T-helper 17 cell (primary cell): Measurements from ENCODE around the gene EXOSC10. TPM values are rescaled to one million over a fixed set of nuclear protein-coding genes. Genes with fewer than 3 reads are reported as not detected.
"Not testable (repeated sequence)": the region's sequence is repeated elsewhere in the genome, so short reads cannot be mapped to it uniquely, and the experiment has no call there.

Experiments
- ATAC-seq: fragments of 150-1000 bp; cut with Tn5 transposase; 2 replicates; pipeline ENCODE4 v1.10.0; 2021; ENCODE audit warnings: mild to moderate bottlenecking, moderate library complexity
- DNase-seq, 3 donors: peaks; one replicate each; pipeline versions ENCODE4 v3.0.0 to v3.0.0-alpha.2; 2020 to 2021
- H3K9me3 ChIP-seq: one replicate; pipeline ENCODE4 v1.7.0; 2013; ENCODE audit warnings: low read length, mild to moderate bottlenecking; ENCODE audit not compliant: control insufficient read depth, poor library complexity, severe bottlenecking
- H3K27ac Mint-ChIP-seq: one replicate; pipeline ENCODE4 v1.8.0; 2022; ENCODE audit warnings: mild to moderate bottlenecking, moderate library complexity, mixed read lengths
- H3K27me3 Mint-ChIP-seq: one replicate; pipeline ENCODE4 v1.8.0; 2022; ENCODE audit warnings: mixed read lengths
- H3K36me3 Mint-ChIP-seq: one replicate; pipeline ENCODE4 v1.8.0; 2022; ENCODE audit warnings: low read depth, mixed read lengths
- H3K4me1 Mint-ChIP-seq: one replicate; pipeline ENCODE4 v1.8.0; 2022; ENCODE audit warnings: mild to moderate bottlenecking, mixed read lengths
- H3K4me3 Mint-ChIP-seq: one replicate; pipeline ENCODE4 v1.8.0; 2022; ENCODE audit warnings: mild to moderate bottlenecking, moderate library complexity, mixed read lengths
- total RNA-seq, 4 donors: library from RNA in 2 of 4; stranded (reverse) in 2 of 4; gene quantifications; one replicate each; pipeline ENCODE4 v1.2.3 and lab custom pipeline; 2022 to 2026

The EXOSC10 gene
- total RNA-seq, 2 donors from 2014 or later = 73.8 to 82.7 TPM

DNA sequence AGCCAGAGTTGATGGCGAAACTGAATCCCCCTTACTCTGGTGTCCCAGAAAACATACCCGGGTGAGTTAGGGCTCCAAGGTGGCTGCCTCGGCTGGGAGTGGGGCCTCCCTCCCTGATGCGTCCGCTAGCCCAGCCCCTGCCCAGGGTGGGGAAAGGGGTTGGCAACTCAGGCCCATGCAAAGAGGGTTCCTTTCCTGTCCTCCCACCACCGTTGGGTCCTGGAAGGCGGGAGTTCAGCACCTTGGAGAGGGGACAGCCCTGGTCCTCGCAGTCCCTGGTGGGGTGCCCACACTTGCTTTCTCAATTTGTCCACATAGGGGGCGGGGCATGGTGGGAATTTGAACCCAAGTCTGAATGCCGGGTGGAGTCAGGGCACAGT is 45.9 kb downstream of the EXOSC10 start:
- DNase-seq (no peak), ATAC-seq (no peak)
- Mint-ChIP-seq H3K27ac (no peak overlapping the region), H3K27me3 (no peaks in the 10 kb centered on the region), H3K4me1 (peaks cover 14% of the 10 kb centered on the region), H3K36me3 (no peaks in the 10 kb centered on the region), H3K4me3 (no peak overlapping the region)
- H3K9me3 ChIP-seq = no peaks in the 10 kb centered on the region

GRCh38 chr1:11052839-11053757 is 46.6 kb downstream of the EXOSC10 start:
- Mint-ChIP-seq H3K4me3 (no peak overlapping the region), H3K27me3 (no peaks in the 10 kb centered on the region), H3K4me1 (peaks cover 11% of the 10 kb centered on the region), H3K36me3 (no peaks in the 10 kb centered on the region), H3K27ac (peak overlapping the region; percentile 4)
- H3K9me3 ChIP-seq = no peaks in the 10 kb centered on the region
- DNase-seq = no peak
- peak; percentile 27 for ATAC-seq

DNA sequence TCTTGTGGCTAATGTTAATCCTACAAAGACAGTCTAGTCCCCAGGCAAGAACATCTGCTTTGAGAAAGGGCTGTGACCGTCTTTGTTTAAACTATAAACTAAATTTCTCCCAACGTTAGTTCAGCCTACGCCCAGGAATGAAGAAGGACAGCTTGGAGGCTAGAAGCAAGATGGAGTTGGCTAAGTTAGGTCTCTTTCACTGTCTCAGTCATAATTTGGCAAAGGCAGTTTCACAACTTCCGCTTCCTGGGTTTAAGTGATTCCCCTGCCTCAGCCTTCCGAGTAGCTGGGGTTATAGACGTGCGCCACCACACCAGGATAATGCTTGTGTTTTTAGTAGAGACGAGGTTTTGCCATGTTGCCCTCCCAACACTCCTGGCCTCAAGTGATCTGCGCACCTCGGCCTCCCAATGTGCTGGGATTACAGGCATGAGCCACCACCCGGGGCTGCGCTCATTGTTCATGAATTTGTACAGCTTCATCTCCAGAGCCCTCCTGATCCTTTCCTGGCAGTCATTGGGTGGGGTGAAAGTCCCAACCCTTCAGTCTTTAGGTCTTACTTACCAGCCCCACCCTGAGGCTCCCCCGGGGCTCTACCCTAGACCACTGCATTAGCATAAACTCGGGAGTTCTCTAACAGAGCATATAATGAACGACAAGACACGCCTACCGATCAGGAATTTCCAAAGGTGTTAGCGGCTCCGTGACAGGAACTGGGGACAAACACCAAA is 47.7 kb downstream of the EXOSC10 start:
- Mint-ChIP-seq H3K4me3 (no peak overlapping the region), H3K27ac (peak overlapping the region; percentile 27), H3K27me3 (no peaks in the 10 kb centered on the region), H3K4me1 (peaks cover 8% of the 10 kb centered on the region), H3K36me3 (no peaks in the 10 kb centered on the region)
- ATAC-seq (no peak), DNase-seq (no peak)
- H3K9me3 ChIP-seq = no peaks in the 10 kb centered on the region

GRCh38 chr1:11051121-11051520 is 48.5 kb downstream of the EXOSC10 start:
- peak overlapping the region; percentile 27 for H3K27ac Mint-ChIP-seq
- not testable (repeated sequence) for H3K36me3 Mint-ChIP-seq, H3K27me3 Mint-ChIP-seq

GRCh38 chr1:11046625-11047365 is 52.9 kb downstream of the EXOSC10 start, which contains the start of gene MASP2:
TSS of gene MASP2 (minus strand) at chr1:11047239. CDS start at chr1:11047207, 32 bp downstream.
- DNase-seq (peak in 1 of 3 donors; percentile 6), ATAC-seq (no peak)
- H3K36me3 Mint-ChIP-seq = no peaks in the 10 kb centered on the region
- H3K4me1 Mint-ChIP-seq = peaks cover 2% of the 10 kb centered on the region
- no peaks in the 10 kb centered on the region for H3K27me3 Mint-ChIP-seq
- no peak within 1 kb of the TSS for H3K27ac Mint-ChIP-seq
- no peaks in the 10 kb centered on the region for H3K9me3 ChIP-seq
- no peak within 1 kb of the TSS for H3K4me3 Mint-ChIP-seq

More at GRCh38 chr1:11051121-11051520, 48.5 kb downstream of the EXOSC10 start:
- not testable (repeated sequence) for DNase-seq, ATAC-seq, H3K4me1 Mint-ChIP-seq, H3K9me3 ChIP-seq, H3K4me3 Mint-ChIP-seq

DNA sequence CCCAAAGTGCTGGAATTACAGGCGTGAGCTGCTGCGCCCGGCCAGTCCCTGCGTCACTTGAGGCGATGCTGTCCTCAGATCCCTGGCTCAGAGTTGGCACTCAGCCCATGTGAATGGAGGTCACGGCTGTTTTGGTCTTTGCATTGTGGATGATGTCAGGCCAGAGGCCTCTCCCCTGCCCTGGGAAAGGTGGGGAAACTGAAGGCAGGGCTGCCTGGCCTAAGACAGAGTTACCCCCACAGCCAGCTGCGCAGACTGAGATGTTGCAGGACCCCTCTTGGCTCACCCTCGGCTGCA is 53.5 kb downstream of the EXOSC10 start:
- ATAC-seq (no peak), DNase-seq (peak in 1 of 3 donors; percentile 1)
- H3K9me3 ChIP-seq = no peaks in the 10 kb centered on the region
- no peaks in the 10 kb centered on the region for H3K36me3 Mint-ChIP-seq
- H3K4me3 Mint-ChIP-seq = no peak overlapping the region
- no peak overlapping the region for H3K27ac Mint-ChIP-seq
- peaks cover 2% of the 10 kb centered on the region for H3K4me1 Mint-ChIP-seq
- no peaks in the 10 kb centered on the region for H3K27me3 Mint-ChIP-seq

- Mint-ChIP-seq H3K27me3 (no peaks in the 10 kb centered on the region), H3K4me3 (no peak overlapping the region), H3K4me1 (peaks cover 2% of the 10 kb centered on the region), H3K36me3 (no peaks in the 10 kb centered on the region), H3K27ac (no peak overlapping the region)
- H3K9me3 ChIP-seq = no peaks in the 10 kb centered on the region
- no peak for ATAC-seq
- peak in 1 of 3 donors; percentile 6 for DNase-seq
Measured at GRCh38 chr1:11045428-11046269, 54.0 kb downstream of the EXOSC10 start.

GRCh38 chr1:11044849-11045427 is 54.7 kb downstream of the EXOSC10 start:
- DNase-seq = no peak
- Mint-ChIP-seq H3K4me3 (no peak overlapping the region), H3K36me3 (no peaks in the 10 kb centered on the region), H3K27ac (no peak overlapping the region), H3K27me3 (no peaks in the 10 kb centered on the region), H3K4me1 (peaks cover under 1% of the 10 kb centered on the region)
- H3K9me3 ChIP-seq = no peaks in the 10 kb centered on the region
- ATAC-seq = no peak

GRCh38 chr1:11044086-11044848 is 55.4 kb downstream of the EXOSC10 start:
- H3K4me1 Mint-ChIP-seq = no peaks in the 10 kb centered on the region
- DNase-seq (peak in 1 of 3 donors; percentile 4), ATAC-seq (no peak)
- no peaks in the 10 kb centered on the region for H3K36me3 Mint-ChIP-seq
- no peaks in the 10 kb centered on the region for H3K9me3 ChIP-seq
- no peak overlapping the region for H3K27ac Mint-ChIP-seq
- no peak overlapping the region for H3K4me3 Mint-ChIP-seq
- no peaks in the 10 kb centered on the region for H3K27me3 Mint-ChIP-seq

GRCh38 chr1:11042995-11043874 is 56.4 kb downstream of the EXOSC10 start:
- ATAC-seq (no peak), DNase-seq (peak in 1 of 3 donors; percentile 7)
- Mint-ChIP-seq H3K4me1 (no peaks in the 10 kb centered on the region), H3K27ac (no peak overlapping the region), H3K27me3 (no peaks in the 10 kb centered on the region), H3K4me3 (no peak overlapping the region), H3K36me3 (no peaks in the 10 kb centered on the region)
- no peaks in the 10 kb centered on the region for H3K9me3 ChIP-seq

GRCh38 chr1:11042065-11042464 is 57.6 kb downstream of the EXOSC10 start:
- H3K9me3 ChIP-seq = no peaks in the 10 kb centered on the region
- Mint-ChIP-seq H3K36me3 (no peaks in the 10 kb centered on the region), H3K27me3 (peaks cover 4% of the 10 kb centered on the region), H3K27ac (no peak overlapping the region), H3K4me3 (no peak overlapping the region), H3K4me1 (no peaks in the 10 kb centered on the region)
- DNase-seq = no peak
- no peak for ATAC-seq
